Upper lobe of right lung (tissue), 1 donor: Measurements from ENCODE around the gene SLC30A5. TPM values are rescaled to one million over a fixed set of nuclear protein-coding genes. Genes with fewer than 3 reads are reported as not detected.
"Not testable (repeated sequence)": the region's sequence is repeated elsewhere in the genome, so short reads cannot be mapped to it uniquely, and the experiment has no call there.

Experiments used
- ATAC-seq: fragments of 200-7000 bp; cut with Tn5 transposase; one replicate; pipeline ENCODE4 v1.9.1; 2020; ENCODE audit warnings: mild to moderate bottlenecking, moderate library complexity
- DNase-seq: peaks from one replicate; pipeline ENCODE4 v3.0.0-alpha.2; 2020
- H3K27ac ChIP-seq: fragments of 200-600 bp; one replicate; pipeline ENCODE4 v1.8.0; 2022
- H3K27me3 ChIP-seq: fragments of 200-600 bp; one replicate; pipeline ENCODE4 v1.8.0; 2022; ENCODE audit warnings: mild to moderate bottlenecking
- H3K36me3 ChIP-seq: fragments of 200-600 bp; one replicate; pipeline ENCODE4 v1.8.0; 2022
- H3K4me1 ChIP-seq: fragments of 200-600 bp; one replicate; pipeline ENCODE4 v1.8.0; 2022
- H3K4me3 ChIP-seq: fragments of 200-600 bp; one replicate; pipeline ENCODE4 v1.8.0; 2022; ENCODE audit warnings: mild to moderate bottlenecking
- H3K9me3 ChIP-seq: fragments of 200-600 bp; one replicate; pipeline ENCODE4 v1.8.0; 2022
- CTCF ChIP-seq: fragments of 200-600 bp; IDR thresholded peaks from one replicate; pipeline ENCODE4 v1.8.0; 2022; ENCODE audit warnings: antibody characterized with exemption
- intact Hi-C: fragments of 100-400 bp; cut with DNase I; formaldehyde crosslinking; loops from one replicate; pipeline ENCODE4 v1.11.0; 2022
- long read RNA-seq: library from polyadenylated mRNA; unstranded; transcript quantifications from one replicate; pipeline ENCODE4 v2.0.0, GENCODE V29; 2021
- total RNA-seq: library from RNA; stranded (reverse); fragmentation: NEBNext Ultra II Directional; extraction: Animal tissue kit (Norgen Biotek cat#: 25700); gene quantifications from one replicate; pipeline ENCODE4 v1.2.1, GENCODE V29; 2021
- donor health status: DM: no; HTN: yes; CAD: no; lungs with severe emphysema.

Gene SLC30A5
- 58.1 TPM for total RNA-seq
- long read RNA-seq, full-length matches to known transcripts, result 99 of 136 reads
- long read RNA-seq, partial matches to known transcripts, result 4 of 136 reads
- long read RNA-seq, other reads (novel, unspliced or antisense), result 33 of 136 reads

- H3K4me1 ChIP-seq, result peaks cover 9% of the 10 kb centered on the region
- H3K9me3 ChIP-seq, result no peaks in the 10 kb centered on the region
- peak within 1 kb of the TSS; percentile 95 for H3K27ac ChIP-seq
- peak; percentile 100 for ATAC-seq
- peak; percentile 99 for DNase-seq
- no peaks in the 10 kb centered on the region for H3K27me3 ChIP-seq
- peak within 1 kb of the TSS; percentile 90 for H3K4me3 ChIP-seq
- H3K36me3 ChIP-seq, result peaks cover 6% of the 10 kb centered on the region
- intact Hi-C loops, result no loop called here
- TF ChIP-seq CTCF, result peak; percentile 89
These were observed at the start of gene SLC30A5 for GRCh38 chr5:69093771-69094482. Gene SLC30A5, plus strand, starts transcription at chr5:69094014. Its CDS starts 242 bp downstream, at chr5:69094256.

DNA sequence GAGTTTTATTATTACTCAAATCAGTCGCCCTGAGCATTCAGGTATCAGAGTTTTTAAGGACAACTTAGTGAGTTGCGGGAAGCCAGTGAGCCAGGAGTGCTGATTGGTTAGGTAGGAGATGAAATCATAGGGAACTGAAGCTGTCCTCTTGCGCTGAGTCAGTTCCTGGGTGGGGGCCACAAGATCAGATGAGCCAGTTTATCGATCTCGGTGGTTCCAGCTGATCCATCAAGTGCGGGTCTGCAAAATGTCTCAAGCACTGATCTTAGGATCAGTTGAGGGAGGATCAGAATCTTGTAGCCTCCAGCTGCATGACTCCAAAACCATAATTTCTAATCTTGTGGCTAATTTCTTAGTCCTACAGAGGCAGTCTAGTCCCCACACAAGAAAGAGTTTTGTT lies 48.6 kb upstream of the SLC30A5 start:
- H3K4me3 ChIP-seq, H3K9me3 ChIP-seq, H3K27ac ChIP-seq, H3K4me1 ChIP-seq, intact Hi-C loops, H3K27me3 ChIP-seq, ATAC-seq, H3K36me3 ChIP-seq, DNase-seq: not testable (repeated sequence)

GRCh38 chr5:69046375-69046957 lies 47.3 kb upstream of the SLC30A5 start:
- Histone ChIP-seq H3K27me3 (no peaks in the 10 kb centered on the region), H3K27ac (no peak overlapping the region), H3K4me1 (peaks cover 6% of the 10 kb centered on the region), H3K9me3 (no peaks in the 10 kb centered on the region), H3K4me3 (no peak overlapping the region), H3K36me3 (no peaks in the 10 kb centered on the region)
- no peak for ATAC-seq
- intact Hi-C loops, result no loop called here
- no peak for DNase-seq
- TF ChIP-seq CTCF, result no peak

GRCh38 chr5:69048230-69048629 lies 45.6 kb upstream of the SLC30A5 start:
- peak; percentile 31 for TF ChIP-seq CTCF
- H3K27ac ChIP-seq, result no peak overlapping the region
- no peaks in the 10 kb centered on the region for H3K27me3 ChIP-seq
- H3K9me3 ChIP-seq, result no peaks in the 10 kb centered on the region
- no peak for DNase-seq
- intact Hi-C loops, result no loop called here
- peak; percentile 21 for ATAC-seq
- no peaks in the 10 kb centered on the region for H3K36me3 ChIP-seq
- H3K4me3 ChIP-seq, result no peak overlapping the region
- peaks cover 5% of the 10 kb centered on the region for H3K4me1 ChIP-seq

GRCh38 chr5:69049151-69049550 lies 44.7 kb upstream of the SLC30A5 start:
- ATAC-seq (no peak), DNase-seq (no peak)
- Histone ChIP-seq H3K27me3 (no peaks in the 10 kb centered on the region), H3K4me3 (no peak overlapping the region), H3K4me1 (no peaks in the 10 kb centered on the region), H3K9me3 (no peaks in the 10 kb centered on the region), H3K27ac (no peak overlapping the region), H3K36me3 (no peaks in the 10 kb centered on the region)
- TF ChIP-seq CTCF, result no peak
- intact Hi-C loops, result no loop called here

GRCh38 chr5:69049796-69050195 lies 44.0 kb upstream of the SLC30A5 start:
- no peak for ATAC-seq
- no peak for DNase-seq
- H3K9me3 ChIP-seq, result no peaks in the 10 kb centered on the region
- H3K27me3 ChIP-seq, result no peaks in the 10 kb centered on the region
- H3K27ac ChIP-seq, result no peak overlapping the region
- TF ChIP-seq CTCF, result no peak
- H3K4me3 ChIP-seq, result no peak overlapping the region
- no peaks in the 10 kb centered on the region for H3K4me1 ChIP-seq
- no peaks in the 10 kb centered on the region for H3K36me3 ChIP-seq
- intact Hi-C loops, result no loop called here
